22Rv1 (cell line): ENCODE measurements around the gene LHCGR.

Source experiments
- CTCF ChIP-seq: fragments of 450-650 bp; IDR thresholded peaks from 2 replicates; pipeline ENCODE4 v1.5.1; 2017; ENCODE audit warnings: mild to moderate bottlenecking
- ZFX ChIP-seq: fragments of 450-650 bp; IDR thresholded peaks from 2 replicates; pipeline ENCODE4 v1.6.1; 2017; ENCODE audit warnings: antibody characterized with exemption, borderline replicate concordance

GRCh38 chr2:48738806-48739205 lies 16.7 kb downstream of the LHCGR start:
- TF ChIP-seq CTCF (no peak), ZFX (no peak)
